Liver (tissue), 9 donors: ENCODE measurements around the gene MPHOSPH6. TPM values are rescaled to one million over a fixed set of nuclear protein-coding genes. Genes with fewer than 3 reads are reported as not detected.

ENCODE experiments used
- DNase-seq: peaks from one replicate; pipeline ENCODE4 v3.0.0-alpha.2; 2017; ENCODE audit warnings: low spot score
- H3K27ac ChIP-seq, 2 donors: one replicate each; pipeline ENCODE4 v1.7.0; 2013; ENCODE audit warnings: inconsistent platforms in 2 of 2, low read length in 2 of 2, control low read depth in 1 of 2, low read depth in 1 of 2, mild to moderate bottlenecking in 1 of 2
- H3K27me3 ChIP-seq, 4 donors: one replicate each; pipeline versions ENCODE4 v1.6.1 to v1.7.0; 2013; ENCODE audit warnings: low read length in 3 of 4, inconsistent platforms in 1 of 4, mild to moderate bottlenecking in 1 of 4, moderate library complexity in 1 of 4; ENCODE audit not compliant: control insufficient read depth in 4 of 4, insufficient read depth in 4 of 4
- H3K36me3 ChIP-seq, 4 donors: one replicate each; pipeline versions ENCODE4 v1.6.1 to v1.7.0; 2013; ENCODE audit warnings: low read length in 3 of 4, mild to moderate bottlenecking in 3 of 4, low read depth in 1 of 4, moderate library complexity in 1 of 4; ENCODE audit not compliant: control insufficient read depth in 4 of 4, insufficient read depth in 3 of 4
- H3K4me1 ChIP-seq, 4 donors: one replicate each; pipeline versions ENCODE4 v1.6.1 to v1.7.0; 2013; ENCODE audit warnings: low read length in 3 of 4, mild to moderate bottlenecking in 3 of 4, moderate library complexity in 1 of 4; ENCODE audit not compliant: control insufficient read depth in 4 of 4, insufficient read depth in 4 of 4
- H3K4me3 ChIP-seq, 3 donors: one replicate each; pipeline versions ENCODE4 v1.6.1 to v1.7.0; 2013; ENCODE audit warnings: low read length in 3 of 3, control low read depth in 1 of 3, low read depth in 1 of 3, mild to moderate bottlenecking in 1 of 3
- H3K9ac ChIP-seq, 2 donors: one replicate each; pipeline ENCODE4 v1.7.0; 2013; ENCODE audit warnings: low read length in 2 of 2, mild to moderate bottlenecking in 2 of 2, moderate library complexity in 2 of 2, control low read depth in 1 of 2, low read depth in 1 of 2
- H3K9me3 ChIP-seq, 4 donors: one replicate each; pipeline versions ENCODE4 v1.6.1 to v1.7.0; 2013; ENCODE audit warnings: low read length in 3 of 4; ENCODE audit not compliant: control insufficient read depth in 4 of 4
- ATF3 ChIP-seq: IDR thresholded peaks from 2 replicates; pipeline ENCODE4 v1.6.1; 2016; ENCODE audit warnings: antibody characterized with exemption
- FOXA1 ChIP-seq: IDR thresholded peaks from 2 replicates; pipeline ENCODE4 v1.6.1; 2016; ENCODE audit warnings: antibody characterized with exemption
- GABPA ChIP-seq, 2 donors: IDR thresholded peaks in 1 of 2; conservative IDR thresholded peaks in 1 of 2; 2 replicates each; pipeline ENCODE4 v1.6.1; 2016; ENCODE audit warnings: antibody characterized with exemption in 2 of 2, mild to moderate bottlenecking in 1 of 2, moderate library complexity in 1 of 2
- HNF4A ChIP-seq, 2 donors: conservative IDR thresholded peaks; 2 replicates each; pipeline ENCODE4 v1.6.1; 2016; ENCODE audit warnings: antibody characterized with exemption in 2 of 2, mild to moderate bottlenecking in 2 of 2
- HNF4G ChIP-seq: IDR thresholded peaks from 2 replicates; pipeline ENCODE4 v1.6.1; 2016; ENCODE audit warnings: antibody characterized with exemption
- JUND ChIP-seq, 2 donors: IDR thresholded peaks; 2 replicates each; pipeline ENCODE4 v1.6.1; 2016; ENCODE audit warnings: antibody characterized with exemption in 2 of 2
- NR2F2 ChIP-seq: IDR thresholded peaks from 2 replicates; pipeline ENCODE4 v1.6.1; 2016; ENCODE audit warnings: antibody characterized with exemption
- REST ChIP-seq: IDR thresholded peaks from 2 replicates; pipeline ENCODE4 v1.6.1; 2016; ENCODE audit warnings: antibody characterized with exemption, mild to moderate bottlenecking
- RXRA ChIP-seq, 2 donors: IDR thresholded peaks; 2 replicates each; pipeline ENCODE4 v1.6.1; 2017 to 2018; ENCODE audit warnings: antibody characterized with exemption in 2 of 2, mild to moderate bottlenecking in 1 of 2
- SP1 ChIP-seq: IDR thresholded peaks from 2 replicates; pipeline ENCODE4 v1.6.1; 2018; ENCODE audit warnings: antibody characterized with exemption, mild to moderate bottlenecking
- YY1 ChIP-seq: IDR thresholded peaks from 2 replicates; pipeline ENCODE4 v1.6.1; 2016; ENCODE audit warnings: antibody characterized with exemption, mild to moderate bottlenecking
- ZBTB33 ChIP-seq: IDR thresholded peaks from 2 replicates; pipeline ENCODE4 v1.6.1; 2016; ENCODE audit warnings: antibody characterized with exemption
- WGBS: extraction: QIAGEN DNeasy Blood & Tissue Kit; methylation state at CpG from one replicate; pipeline ENCODE4 v1.1.7; 2013; 5-methylcytosine and 5-hydroxymethylcytosine counted together
- polyA plus RNA-seq, 2 donors: library from polyadenylated mRNA; stranded (reverse) in 1 of 2; unstranded in 1 of 2; fragments of 200-250 nt in 1 of 2; fragments of >200 nt in 1 of 2; fragmentation: Nextera tagmentation in 1 of 2; extraction: Ambion mirVana in 1 of 2; gene quantifications; one replicate each; pipeline versions ENCODE4 v1.2.1 to v1.2.3, GENCODE V29; 2013 to 2015
- total RNA-seq, 2 donors: library from RNA; depleted of rRNA; stranded (reverse); fragments of >200 nt; gene quantifications; one replicate each; pipeline ENCODE4 v1.2.3, GENCODE V29; 2014
- donor health status: healthy.
- donor health status: healthy.
- donor health status: healthy.
- donor health status: healthy.
- donor health status: healthy.

Gene MPHOSPH6
- total and polyA plus RNA-seq, 4 donors: 7.3 to 15.1 (median 11.3) TPM

GRCh38 chr16:82133798-82134197 lies 36.2 kb downstream of the MPHOSPH6 start:
- Histone ChIP-seq H3K27me3 (no peaks in the 10 kb centered on the region), H3K4me3 (no peak overlapping the region), H3K27ac (no peak overlapping the region), H3K4me1 (peaks cover 0 to 1% (median 0%) of the 10 kb centered on the region in 4 donors), H3K9me3 (no peaks in the 10 kb centered on the region), H3K36me3 (no peaks in the 10 kb centered on the region), H3K9ac (no peak overlapping the region)
- no peak for DNase-seq
- no peak for TF ChIP-seq GABPA (IDR thresholded peaks at IDR 0.05 in 1 of 2, conservative IDR thresholded peaks at IDR 0.05 in 1 of 2)
- TF ChIP-seq SP1: no peak
- WGBS: 88% methylated on average over 6 of the region's 6 CpGs

GRCh38 chr16:82129881-82130280 lies 40.1 kb downstream of the MPHOSPH6 start:
- Histone ChIP-seq H3K27me3 (no peaks in the 10 kb centered on the region), H3K36me3 (no peaks in the 10 kb centered on the region), H3K9me3 (no peaks in the 10 kb centered on the region), H3K4me3 (no peak overlapping the region), H3K4me1 (no peaks in the 10 kb centered on the region), H3K27ac (no peak overlapping the region), H3K9ac (no peak overlapping the region)
- DNase-seq: no peak
- 65% methylated on average over 3 of the region's 3 CpGs for WGBS
- TF ChIP-seq REST (no peak), HNF4G (no peak), SP1 (no peak), ATF3 (no peak), RXRA (IDR thresholded peaks at IDR 0.05) (peak in 1 of 2 donors; percentile 4), JUND (IDR thresholded peaks at IDR 0.05) (no peak), YY1 (no peak)

GRCh38 chr16:82124651-82125050 lies 45.4 kb downstream of the MPHOSPH6 start:
- WGBS: 90% methylated on average over 3 of the region's 3 CpGs
- H3K27me3 ChIP-seq: no peaks in the 10 kb centered on the region
- no peaks in the 10 kb centered on the region for H3K36me3 ChIP-seq
- H3K27ac ChIP-seq: no peak overlapping the region
- no peak overlapping the region for H3K9ac ChIP-seq
- no peak for DNase-seq
- TF ChIP-seq GABPA (IDR thresholded peaks at IDR 0.05 in 1 of 2, conservative IDR thresholded peaks at IDR 0.05 in 1 of 2) (no peak), RXRA (IDR thresholded peaks at IDR 0.05) (no peak)
- H3K9me3 ChIP-seq: no peaks in the 10 kb centered on the region
- H3K4me3 ChIP-seq: no peak overlapping the region
- H3K4me1 ChIP-seq: no peaks in the 10 kb centered on the region

- WGBS: 72% methylated on average over 4 of the region's 4 CpGs
- Histone ChIP-seq H3K4me3 (no peak overlapping the region), H3K27me3 (no peaks in the 10 kb centered on the region), H3K9ac (no peak overlapping the region), H3K4me1 (no peaks in the 10 kb centered on the region), H3K27ac (no peak overlapping the region), H3K36me3 (no peaks in the 10 kb centered on the region), H3K9me3 (no peaks in the 10 kb centered on the region)
- no peak for DNase-seq
- TF ChIP-seq ZBTB33: no peak
- no peak for TF ChIP-seq NR2F2
- no peak for TF ChIP-seq GABPA (IDR thresholded peaks at IDR 0.05 in 1 of 2, conservative IDR thresholded peaks at IDR 0.05 in 1 of 2)
- no peak for TF ChIP-seq SP1
- no peak for TF ChIP-seq RXRA (IDR thresholded peaks at IDR 0.05)
- no peak for TF ChIP-seq FOXA1
- TF ChIP-seq REST: no peak
- TF ChIP-seq ATF3: no peak
- TF ChIP-seq HNF4A (conservative IDR thresholded peaks at IDR 0.05): no peak
Observed at GRCh38 chr16:82119405-82119804, 50.6 kb downstream of the MPHOSPH6 start.
